Activated naive CD4-positive, alpha-beta T cell treated with Interleukin-2 at 50 U/mL for 16 hours (primary cell): ENCODE measurements around the gene SPP2.
A peak's percentile ranks its signal among the peaks of the same experiment; 100 is the strongest.

Experiments used
- DNase-seq: peaks from one replicate; pipeline ENCODE4 v3.0.0-alpha.2; 2020

SPP2 gene, protein sequence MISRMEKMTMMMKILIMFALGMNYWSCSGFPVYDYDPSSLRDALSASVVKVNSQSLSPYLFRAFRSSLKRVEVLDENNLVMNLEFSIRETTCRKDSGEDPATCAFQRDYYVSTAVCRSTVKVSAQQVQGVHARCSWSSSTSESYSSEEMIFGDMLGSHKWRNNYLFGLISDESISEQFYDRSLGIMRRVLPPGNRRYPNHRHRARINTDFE

DNA sequence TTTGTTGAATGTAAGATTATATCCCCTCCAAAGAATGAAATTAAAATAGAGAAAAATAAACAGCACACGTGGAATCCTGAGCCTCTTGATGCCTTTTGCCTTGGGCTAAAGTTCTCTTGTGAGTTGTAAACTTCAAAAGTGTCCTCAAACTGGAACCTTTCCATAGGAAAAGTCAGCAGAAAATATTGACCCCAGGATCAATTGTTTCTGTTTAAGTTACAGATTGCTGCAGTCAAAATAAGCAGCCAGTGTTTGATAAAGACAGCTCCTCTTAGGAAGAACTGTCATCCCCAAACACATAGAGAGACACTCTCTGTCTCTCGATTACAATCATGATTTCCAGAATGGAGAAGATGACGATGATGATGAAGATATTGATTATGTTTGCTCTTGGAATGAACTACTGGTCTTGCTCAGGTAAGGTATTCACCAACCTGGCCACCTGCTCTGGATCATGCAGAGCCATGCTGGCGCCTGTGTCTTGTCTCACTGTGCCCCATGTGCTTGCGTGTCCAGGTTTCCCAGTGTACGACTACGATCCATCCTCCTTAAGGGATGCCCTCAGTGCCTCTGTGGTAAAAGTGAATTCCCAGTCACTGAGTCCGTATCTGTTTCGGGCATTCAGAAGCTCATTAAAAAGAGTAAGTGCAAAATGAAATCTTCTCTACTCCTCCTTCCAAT lies at the start of gene SPP2:
TSS of gene SPP2 (plus strand) at position 248 of the 681 bp plus-strand sequence. CDS start at position 333, 85 bp downstream.
- DNase-seq = no peak

DNA sequence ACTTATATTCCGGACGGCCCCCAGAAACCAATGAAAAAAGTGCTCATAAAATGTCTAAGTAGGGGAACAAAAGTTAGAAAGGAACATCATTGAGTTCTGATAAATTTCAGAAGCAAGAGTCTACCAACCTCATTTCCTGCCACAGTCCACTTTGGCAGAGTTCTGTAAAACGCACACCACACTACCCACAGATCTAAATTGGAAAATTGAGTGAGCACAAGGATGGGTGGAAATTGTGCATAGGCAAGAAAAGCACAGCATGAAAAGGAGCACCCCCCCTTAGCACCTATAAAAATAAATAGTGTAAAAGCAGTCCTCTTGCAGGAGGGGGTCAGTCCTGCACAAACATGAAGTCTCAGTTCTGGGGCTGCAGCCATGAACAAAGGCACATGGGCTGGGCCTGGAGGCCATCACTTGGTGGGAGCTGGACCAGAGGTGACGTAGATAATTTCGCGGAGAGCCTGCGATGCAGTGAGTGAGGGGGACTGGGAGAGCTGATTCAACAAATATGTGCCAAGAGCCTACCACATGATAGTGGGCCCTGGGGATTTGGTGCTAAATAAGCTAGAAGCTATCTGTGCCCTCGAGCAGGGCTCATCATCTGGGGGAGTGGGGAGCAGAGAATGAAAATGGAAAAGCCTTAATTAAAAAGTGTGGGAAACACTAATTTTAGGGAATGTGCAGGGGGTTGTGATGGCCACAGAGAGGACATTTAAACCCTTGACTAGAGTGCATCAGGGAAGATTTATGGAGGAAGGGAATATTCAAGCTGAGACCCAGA lies 48.9 kb upstream of the SPP2 start:
- no peak for DNase-seq

GRCh38 chr2:234002281-234002680 lies 48.2 kb upstream of the SPP2 start:
- no peak for DNase-seq

DNA sequence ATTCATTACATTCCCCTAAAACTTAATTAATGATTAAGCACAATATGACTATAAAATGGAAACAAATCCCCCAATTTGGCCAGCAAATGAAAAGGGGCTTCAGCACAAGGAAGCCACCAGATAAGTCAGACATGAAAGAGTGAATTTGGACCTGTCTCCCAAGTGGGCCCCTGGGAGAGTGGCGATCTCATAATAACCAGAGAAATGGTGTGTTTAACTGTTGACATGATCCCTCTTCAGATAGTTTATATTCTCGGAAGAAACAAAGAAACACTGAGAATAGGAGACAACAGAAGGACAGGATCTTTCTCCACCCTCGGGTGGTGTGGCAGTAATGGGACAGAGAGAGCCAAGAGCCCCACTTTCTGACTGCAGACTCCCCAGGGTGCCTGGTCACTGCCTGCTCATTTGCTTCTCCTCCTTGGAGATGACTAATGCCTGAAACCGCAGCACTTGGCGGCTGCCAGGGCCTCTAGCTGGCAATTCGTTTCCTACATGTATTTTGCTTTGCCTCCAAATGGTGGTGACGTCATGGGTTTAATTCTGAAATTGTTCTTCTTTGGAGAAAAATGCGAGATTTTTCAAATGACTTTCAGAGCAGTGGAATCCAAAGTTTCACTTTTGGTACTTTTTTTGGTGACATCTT lies 46.4 kb upstream of the SPP2 start:
- peak; percentile 21 for DNase-seq

- DNase-seq = no peak
Measured at GRCh38 chr2:234005126-234005525, 45.4 kb upstream of the SPP2 start.

- no peak for DNase-seq
Measured at GRCh38 chr2:234006501-234006900, 44.0 kb upstream of the SPP2 start.

DNA sequence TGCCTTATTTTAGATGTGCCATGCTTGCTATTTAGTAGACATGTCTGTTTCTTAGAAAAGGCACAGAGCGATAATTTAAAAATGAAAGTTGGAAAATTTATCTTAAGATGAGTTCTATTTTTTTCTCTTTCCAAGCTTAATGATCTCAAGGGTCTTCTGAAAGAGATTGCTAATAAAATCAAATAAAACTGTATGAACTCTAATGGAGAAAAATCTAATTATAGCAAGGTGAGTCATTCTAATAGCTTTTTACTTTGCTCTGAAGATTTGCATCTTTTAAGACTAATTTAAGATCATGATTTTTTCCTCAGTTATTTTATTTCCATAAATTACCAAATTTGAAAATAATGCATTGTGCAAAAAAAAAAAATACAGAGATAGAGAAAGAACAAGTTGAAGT lies 36.1 kb upstream of the SPP2 start:
- no peak for DNase-seq

GRCh38 chr2:234015861-234016260 lies 34.6 kb upstream of the SPP2 start:
- no peak for DNase-seq

- DNase-seq = no peak
Measured at GRCh38 chr2:234019896-234020295, 30.6 kb upstream of the SPP2 start.

- no peak for DNase-seq
Measured at GRCh38 chr2:234020332-234020731, 30.2 kb upstream of the SPP2 start.

DNA sequence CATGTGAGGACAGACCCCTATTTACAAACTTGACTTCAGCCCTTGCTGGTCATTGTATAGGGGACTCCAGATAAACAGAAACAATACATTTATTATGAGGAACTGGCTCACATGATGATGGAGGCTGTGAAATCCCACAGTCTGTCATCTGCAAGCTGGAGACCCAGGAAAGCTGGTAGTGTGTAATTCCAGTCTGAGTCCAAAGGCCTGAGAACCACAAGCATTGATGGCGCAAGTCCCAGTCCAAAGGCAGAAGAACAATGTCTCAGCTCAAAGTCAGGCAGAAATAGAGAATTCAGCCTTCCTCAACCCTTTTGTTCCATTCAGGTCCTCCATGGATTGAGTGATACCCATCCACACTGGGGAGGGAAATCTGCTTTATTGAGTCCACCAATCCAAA lies 28.1 kb upstream of the SPP2 start:
- no peak for DNase-seq

DNA sequence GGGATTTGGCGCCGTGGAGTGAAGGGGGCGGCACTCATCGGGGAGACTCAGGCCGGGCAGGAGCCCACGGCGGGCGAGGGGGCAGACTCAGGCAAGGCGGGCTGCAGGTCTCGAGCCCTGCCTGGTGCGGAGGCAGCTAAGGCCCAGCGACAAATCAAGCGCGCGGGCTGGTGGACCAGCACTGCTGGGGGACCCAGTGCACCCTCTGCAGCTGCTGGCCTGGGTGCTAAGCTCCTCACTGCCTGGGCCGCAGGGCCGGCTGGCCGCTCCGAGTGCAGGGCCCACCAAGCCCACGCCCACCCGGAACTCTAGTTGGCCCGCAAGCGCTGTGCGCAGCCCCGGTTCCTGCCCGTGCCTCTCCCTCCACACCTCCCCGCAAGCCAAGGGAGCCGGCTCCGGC lies 26.2 kb upstream of the SPP2 start:
- DNase-seq = no peak

GRCh38 chr2:234025466-234025865 lies 25.0 kb upstream of the SPP2 start:
- DNase-seq = peak; percentile 19

GRCh38 chr2:234025891-234026401 lies 24.6 kb upstream of the SPP2 start:
- no peak for DNase-seq

DNA sequence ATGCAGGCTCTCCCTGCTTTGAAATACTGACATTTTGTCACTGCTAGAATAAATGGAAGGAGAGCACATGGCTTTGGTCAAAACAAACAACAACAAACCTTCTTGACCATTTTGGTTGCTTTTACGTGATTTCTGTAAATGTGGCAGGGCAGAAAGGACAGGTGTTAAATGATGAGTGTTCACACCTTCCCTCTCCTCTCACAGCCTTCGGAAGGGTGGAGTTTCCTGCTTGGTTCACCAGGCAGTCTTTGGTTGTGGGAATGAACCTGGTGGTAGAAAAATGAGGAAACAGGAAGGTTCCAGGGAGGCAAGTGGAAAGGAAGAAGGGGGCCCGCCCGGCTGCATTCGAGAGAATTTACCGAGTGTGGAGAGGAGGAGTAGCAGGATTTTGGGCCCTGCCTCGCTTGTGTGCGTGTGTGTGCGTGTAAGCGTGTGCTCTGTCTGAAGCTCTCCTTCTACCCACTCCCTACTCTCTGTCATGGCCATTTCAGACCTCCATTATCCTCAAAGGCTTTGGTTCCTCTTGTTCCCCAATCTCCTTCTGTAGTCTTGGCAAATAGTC lies 23.7 kb upstream of the SPP2 start:
- no peak for DNase-seq

GRCh38 chr2:234027641-234028040 lies 22.9 kb upstream of the SPP2 start:
- DNase-seq = no peak

DNA sequence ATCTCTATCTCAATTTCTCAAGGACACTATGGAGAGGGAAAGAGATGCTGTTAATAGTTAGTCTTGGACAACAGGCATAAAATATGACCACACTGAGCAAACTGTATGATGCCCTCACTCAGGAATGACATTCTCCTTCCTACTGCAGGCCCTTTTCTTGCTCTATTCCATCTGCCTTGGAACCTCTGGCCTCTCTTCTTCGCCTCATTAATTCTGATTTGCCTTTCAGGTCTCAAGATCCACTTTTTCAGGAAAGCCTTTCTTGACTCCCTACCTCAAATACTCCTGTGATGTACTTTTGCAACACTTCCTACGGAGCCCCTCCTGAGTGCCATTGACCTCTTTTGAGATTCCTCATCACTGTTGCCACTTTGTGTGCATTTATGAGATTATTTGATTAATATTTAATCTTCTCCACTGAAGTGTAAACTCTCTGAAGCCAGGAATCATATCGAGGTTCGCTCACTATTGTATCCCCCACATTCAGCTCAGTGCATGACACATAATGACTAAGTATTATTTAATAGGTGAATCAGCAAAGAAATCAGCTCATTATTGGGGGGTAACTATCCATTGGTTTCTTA lies 21.3 kb upstream of the SPP2 start:
- DNase-seq = no peak

DNA sequence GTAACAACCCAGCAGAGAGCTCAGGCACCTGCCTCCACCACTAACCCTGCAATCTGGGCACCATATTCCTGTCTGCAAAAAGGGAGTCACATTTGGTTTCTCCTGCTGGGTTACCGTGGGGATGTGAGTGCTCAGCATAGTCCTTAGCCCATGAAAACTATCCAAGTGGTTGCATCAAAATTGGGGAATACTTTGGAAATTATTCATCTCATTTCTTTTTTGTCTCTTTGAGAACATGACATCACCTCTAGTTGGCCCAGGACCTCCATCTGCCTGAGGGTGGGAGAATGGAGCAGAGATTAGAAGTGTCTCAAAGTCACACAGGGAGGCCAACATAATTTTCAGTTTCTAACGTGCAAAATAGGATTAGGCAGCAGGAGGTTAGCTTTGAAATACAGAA lies 19.3 kb upstream of the SPP2 start:
- no peak for DNase-seq

- DNase-seq = peak; percentile 23
Measured at GRCh38 chr2:234032279-234032856, 18.1 kb upstream of the SPP2 start.

DNA sequence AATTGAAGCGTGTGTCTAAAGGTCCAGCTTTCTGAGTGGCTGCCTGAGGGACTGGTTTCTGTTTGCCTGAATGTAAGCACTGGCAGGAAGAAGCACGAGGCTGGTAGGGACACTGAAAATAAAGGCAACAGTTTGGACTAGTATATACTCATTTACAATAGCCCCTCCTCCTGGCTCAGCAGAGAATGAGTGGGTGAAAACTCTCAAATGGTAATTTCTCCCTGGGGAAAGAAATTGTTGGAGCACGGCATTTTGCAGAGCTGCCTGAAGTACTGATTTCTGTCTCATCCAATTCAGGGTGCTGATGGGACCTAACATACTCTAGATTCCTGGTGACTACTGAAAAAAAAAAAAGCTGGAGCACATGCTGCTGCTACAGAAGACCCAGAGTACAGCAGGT lies 17.3 kb upstream of the SPP2 start:
- no peak for DNase-seq

DNA sequence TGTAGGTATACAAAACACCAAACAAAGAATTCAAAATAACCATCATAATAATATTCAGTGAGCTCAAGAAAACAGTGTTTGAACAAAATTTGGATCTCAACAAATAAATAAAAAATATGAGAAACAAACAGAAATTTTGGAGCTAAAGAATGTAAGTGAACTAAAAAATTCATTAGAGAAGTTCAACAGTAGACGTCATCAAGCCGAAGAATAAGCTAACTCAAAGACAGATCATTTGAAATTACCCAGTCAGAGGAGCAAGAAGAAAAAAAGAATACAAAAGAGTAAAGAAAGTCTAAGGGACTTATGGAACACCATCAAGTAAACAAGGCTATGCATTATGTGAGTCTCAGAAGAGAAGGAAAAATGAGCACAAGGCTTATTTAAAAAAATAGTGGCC lies 16.6 kb upstream of the SPP2 start:
- DNase-seq = no peak
